ENCODE data around the gene SYTL1. TPM values are rescaled to one million over a fixed set of nuclear protein-coding genes. Genes with fewer than 3 reads are reported as not detected.

Gene SYTL1
- total RNA-seq, 1 donor from 2014 or later = 29.3 TPM

GRCh38 chr1:27366113-27366410 lies 24.2 kb downstream of the SYTL1 start:
- Histone ChIP-seq H3K27me3 (ENCODE audit: low read depth) (no peaks in the 10 kb centered on the region), H3K9me3 (no peaks in the 10 kb centered on the region), H3K4me1 (peaks cover 50% of the 10 kb centered on the region), H3K36me3 (peaks cover 41% of the 10 kb centered on the region), H3K4me3 (peak overlapping the region; percentile 79), H3K27ac (peak overlapping the region; percentile 97)
- no peak for TF ChIP-seq CTCF (IDR thresholded peaks at IDR 0.05)
- intact Hi-C loops (cut with DNase I) = no loop called here
- DNase-seq = peak; percentile 94
- peak; percentile 76 to 78 for ATAC-seq

- peak; percentile 36 for TF ChIP-seq CTCF (IDR thresholded peaks at IDR 0.05)
- H3K27me3 ChIP-seq (ENCODE audit: low read depth) = no peaks in the 10 kb centered on the region
- H3K4me1 ChIP-seq = peaks cover 50% of the 10 kb centered on the region
- peaks cover 36% of the 10 kb centered on the region for H3K36me3 ChIP-seq
- peak within 1 kb of the TSS; percentile 97 for H3K27ac ChIP-seq
- intact Hi-C loops (cut with DNase I) = no loop called here
- DNase-seq (peak; percentile 95), ATAC-seq (peak; percentile 85 to 87)
- peak within 1 kb of the TSS; percentile 79 for H3K4me3 ChIP-seq
- H3K9me3 ChIP-seq = no peaks in the 10 kb centered on the region
Measured at GRCh38 chr1:27366411-27367159, 24.8 kb downstream of the SYTL1 start, which contains the start of gene MAP3K6. TSS of gene MAP3K6 (minus strand) at chr1:27366961. CDS start at chr1:27366597, 364 bp downstream.

GRCh38 chr1:27367160-27367650 lies 25.4 kb downstream of the SYTL1 start:
- intact Hi-C loops (cut with DNase I) = no loop called here
- peak overlapping the region; percentile 79 for H3K4me3 ChIP-seq
- no peak for TF ChIP-seq CTCF (IDR thresholded peaks at IDR 0.05)

GRCh38 chr1:27368869-27369582 lies 27.2 kb downstream of the SYTL1 start:
- Histone ChIP-seq H3K4me1 (peaks cover 46% of the 10 kb centered on the region), H3K27ac (peak overlapping the region; percentile 97), H3K4me3 (peak overlapping the region; percentile 47), H3K27me3 (ENCODE audit: low read depth) (no peaks in the 10 kb centered on the region), H3K36me3 (peaks cover 11% of the 10 kb centered on the region), H3K9me3 (no peaks in the 10 kb centered on the region)
- intact Hi-C loops (cut with DNase I) = no loop called here
- ATAC-seq = no peak
- no peak for DNase-seq
- peak; percentile 20 for TF ChIP-seq CTCF (IDR thresholded peaks at IDR 0.05)

More at GRCh38 chr1:27367160-27367650, 25.4 kb downstream of the SYTL1 start:
- H3K9me3 ChIP-seq = no peaks in the 10 kb centered on the region
- H3K4me1 ChIP-seq = peaks cover 50% of the 10 kb centered on the region
- ATAC-seq (no peak), DNase-seq (no peak)
- peaks cover 30% of the 10 kb centered on the region for H3K36me3 ChIP-seq
- H3K27me3 ChIP-seq (ENCODE audit: low read depth) = no peaks in the 10 kb centered on the region
- H3K27ac ChIP-seq = peak overlapping the region; percentile 97

GRCh38 chr1:27372022-27372807 lies 30.4 kb downstream of the SYTL1 start:
- Histone ChIP-seq H3K4me3 (peak overlapping the region; percentile 47), H3K27ac (peak overlapping the region; percentile 97), H3K9me3 (no peaks in the 10 kb centered on the region), H3K36me3 (no peaks in the 10 kb centered on the region), H3K4me1 (peaks cover 38% of the 10 kb centered on the region), H3K27me3 (ENCODE audit: low read depth) (no peaks in the 10 kb centered on the region)
- intact Hi-C loops (cut with DNase I) = no loop called here
- DNase-seq = no peak
- no peak for ATAC-seq
- TF ChIP-seq CTCF (IDR thresholded peaks at IDR 0.05) = no peak
